Middle frontal gyrus (tissue), 1 donor: ENCODE measurements around the gene KNG1.
"Not testable (repeated sequence)": the region's sequence is repeated elsewhere in the genome, so short reads cannot be mapped to it uniquely, and the experiment has no call there.

Experiments
- DNase-seq: peaks from one replicate; pipeline ENCODE4 v3.0.0-alpha.2; 2015; ENCODE audit warnings: low spot score; ENCODE audit errors: extremely low spot score

The KNG1 gene

DNA sequence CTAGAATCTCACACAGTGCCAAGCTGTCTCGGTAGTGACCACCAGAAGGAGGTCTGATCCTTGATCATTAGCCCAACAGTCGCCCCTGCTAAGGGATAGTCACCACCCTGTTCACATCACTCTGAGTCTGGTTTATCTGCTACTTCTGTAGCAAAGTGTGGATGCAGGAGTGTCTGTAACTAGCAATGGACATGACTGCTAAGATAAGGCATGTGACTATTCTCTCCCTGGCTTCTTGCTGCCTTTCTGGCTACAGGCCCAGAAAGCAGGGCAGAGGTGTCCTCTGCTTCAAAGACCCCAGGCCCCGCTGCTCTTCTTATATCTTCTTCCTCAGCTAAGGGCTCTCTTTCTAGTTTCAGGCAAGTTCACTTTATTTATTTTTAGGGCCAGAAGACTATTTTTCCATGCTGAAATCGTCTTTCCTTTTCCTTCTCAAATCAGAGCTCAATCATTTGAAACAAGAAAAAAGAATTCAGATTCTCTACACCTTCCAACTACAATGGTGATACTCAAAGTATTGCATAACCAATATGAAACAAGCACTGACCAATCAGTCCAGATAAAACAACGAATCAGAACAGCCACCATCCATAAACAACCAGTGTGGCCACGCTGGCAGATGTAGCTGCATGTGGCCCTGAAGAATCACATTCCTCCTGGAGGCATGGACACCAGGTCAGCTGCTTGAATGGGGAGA lies 8.0 kb upstream of the KNG1 start:
- DNase-seq = no peak

GRCh38 chr3:186710694-186711093 lies 6.5 kb upstream of the KNG1 start:
- DNase-seq = not testable (repeated sequence)

GRCh38 chr3:186713499-186713898 lies 3.7 kb upstream of the KNG1 start:
- DNase-seq = no peak

DNA sequence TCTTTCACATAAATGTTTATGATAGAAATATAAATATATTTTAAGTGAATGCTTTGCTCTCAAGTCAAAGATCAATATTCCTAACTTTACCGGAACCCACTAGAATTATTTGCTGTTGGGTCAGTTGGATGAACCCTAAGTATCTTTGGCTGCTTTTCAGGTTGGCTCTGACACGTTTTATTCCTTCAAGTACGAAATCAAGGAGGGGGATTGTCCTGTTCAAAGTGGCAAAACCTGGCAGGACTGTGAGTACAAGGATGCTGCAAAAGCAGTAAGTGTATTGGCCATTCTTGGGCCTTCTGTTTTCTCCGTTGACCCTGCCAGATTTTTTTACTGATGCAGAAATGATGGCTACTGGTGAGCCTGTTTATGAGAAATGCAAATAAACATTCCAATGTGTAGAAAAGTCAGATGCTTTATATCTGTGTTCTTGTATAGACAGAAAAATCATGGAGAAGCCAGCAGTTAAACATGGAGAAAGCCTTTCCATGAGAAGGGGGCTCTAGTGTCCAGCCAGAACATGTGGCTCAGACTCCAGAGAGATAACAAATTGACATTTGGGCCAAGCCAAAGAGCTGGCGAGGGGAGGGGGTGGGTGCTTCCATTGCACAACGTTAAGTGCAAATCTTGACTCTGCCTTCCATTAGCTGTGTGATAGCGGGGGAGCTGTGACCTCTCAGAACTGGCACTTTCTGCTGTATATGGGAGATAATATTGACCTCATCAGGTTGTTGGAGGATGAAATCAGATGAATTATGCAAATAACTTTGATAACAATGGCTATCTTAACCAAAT lies 3.0 kb downstream of the KNG1 start:
- DNase-seq = no peak

GRCh38 chr3:186722457-186722856 lies 5.3 kb downstream of the KNG1 start:
- DNase-seq = no peak

GRCh38 chr3:186724911-186725310 lies 7.8 kb downstream of the KNG1 start:
- DNase-seq = no peak

GRCh38 chr3:186732169-186732766 lies 15.1 kb downstream of the KNG1 start:
- no peak for DNase-seq

DNA sequence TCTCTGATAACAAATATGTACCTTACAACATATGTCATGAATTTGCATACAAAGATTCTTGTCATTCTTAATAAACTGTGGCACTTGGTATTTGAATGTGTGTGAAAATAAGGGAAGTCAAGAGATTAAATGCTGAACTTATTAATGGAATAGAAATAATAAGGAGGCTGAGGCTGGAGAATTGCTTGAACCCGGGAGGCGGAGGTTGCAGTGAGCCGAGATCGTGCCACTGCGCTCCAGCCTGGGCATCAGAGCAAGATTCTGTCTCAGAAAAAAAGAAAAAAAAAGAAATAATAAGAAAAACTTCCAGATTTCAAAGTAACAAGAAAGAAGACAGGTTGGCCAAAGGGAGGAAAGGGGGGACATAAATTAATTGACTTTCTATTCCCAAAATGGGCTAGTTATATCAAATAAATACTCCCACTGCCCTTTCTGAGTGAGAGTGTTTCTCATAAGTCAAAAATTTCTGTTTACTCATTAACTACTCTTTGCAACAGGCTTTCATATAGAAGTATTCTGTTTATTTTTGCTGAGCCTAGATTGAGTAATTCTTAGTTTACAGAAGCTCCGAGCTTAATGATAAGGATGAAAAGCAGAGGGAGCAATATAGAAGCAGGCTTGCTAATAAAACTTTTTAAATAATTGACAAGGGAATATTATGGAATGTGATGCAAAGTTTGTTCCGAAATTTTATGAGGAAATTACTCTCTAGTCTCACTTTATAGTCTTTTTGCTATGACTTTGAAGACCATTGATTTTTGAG lies 25.6 kb downstream of the KNG1 start:
- no peak for DNase-seq

- no peak for DNase-seq
Observed at GRCh38 chr3:186743666-186744065, 26.5 kb downstream of the KNG1 start.

DNA sequence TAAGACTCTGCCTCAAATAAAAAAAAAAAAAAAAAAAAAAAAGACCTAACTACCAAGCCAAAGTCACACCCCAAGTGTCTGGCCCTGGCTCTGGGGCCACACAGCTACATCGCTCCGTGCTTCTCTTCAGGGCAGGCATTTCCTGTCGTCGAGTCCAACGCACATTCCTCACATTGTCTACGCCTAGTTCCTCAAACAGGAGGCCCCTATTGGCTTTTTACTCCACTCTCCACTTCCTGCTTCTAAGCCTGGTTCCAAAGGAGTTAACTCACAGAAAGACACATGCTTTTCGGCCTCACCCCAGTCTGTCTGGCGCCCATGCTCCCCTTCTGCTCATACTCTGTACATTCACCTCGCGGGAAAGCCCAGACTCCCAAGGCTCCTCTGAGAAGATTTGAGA lies 28.8 kb downstream of the KNG1 start:
- DNase-seq = no peak

DNA sequence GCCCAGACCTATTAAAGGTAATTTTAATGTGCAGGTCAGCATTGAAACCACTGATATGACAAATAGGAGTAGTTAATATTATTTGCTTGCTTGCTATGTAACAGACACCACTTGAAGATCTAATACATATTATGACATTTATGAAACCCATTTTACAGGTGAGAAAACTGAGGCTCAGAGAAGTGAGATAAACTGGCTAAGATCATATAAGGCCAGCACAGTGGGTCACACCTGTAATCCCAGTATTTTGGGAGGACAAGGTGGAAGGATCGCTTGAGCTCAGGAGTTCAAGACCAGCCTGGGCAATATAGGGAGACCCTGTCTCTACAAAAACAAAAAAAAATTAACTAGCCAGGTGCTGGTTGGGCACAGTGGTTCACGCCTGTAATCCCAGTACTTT lies 33.2 kb downstream of the KNG1 start:
- DNase-seq = no peak

- no peak for DNase-seq
Observed at GRCh38 chr3:186751480-186751879, 34.3 kb downstream of the KNG1 start.

GRCh38 chr3:186754006-186754405 lies 36.8 kb downstream of the KNG1 start:
- DNase-seq = no peak

- no peak for DNase-seq
Observed at GRCh38 chr3:186754871-186755270, 37.7 kb downstream of the KNG1 start.

DNA sequence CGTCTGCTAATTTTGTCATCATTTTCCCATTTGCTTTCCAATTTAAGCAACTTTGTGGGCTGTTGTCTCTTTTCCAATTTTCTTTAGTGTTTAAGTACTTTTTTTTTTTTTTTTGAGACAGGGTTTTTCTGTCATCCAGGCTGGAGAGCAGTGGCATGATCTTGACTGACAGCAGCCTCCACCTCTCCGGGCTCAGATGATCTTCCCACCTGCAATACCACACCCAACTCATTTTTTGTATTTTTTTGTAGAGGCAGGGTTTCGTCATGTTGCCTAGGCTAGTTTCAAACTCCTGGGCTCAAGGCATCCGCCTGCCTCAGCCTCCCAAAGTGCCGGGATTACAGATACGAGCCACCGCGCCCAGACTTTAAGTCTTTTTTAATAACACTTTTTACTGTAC lies 40.1 kb downstream of the KNG1 start:
- DNase-seq = no peak

DNA sequence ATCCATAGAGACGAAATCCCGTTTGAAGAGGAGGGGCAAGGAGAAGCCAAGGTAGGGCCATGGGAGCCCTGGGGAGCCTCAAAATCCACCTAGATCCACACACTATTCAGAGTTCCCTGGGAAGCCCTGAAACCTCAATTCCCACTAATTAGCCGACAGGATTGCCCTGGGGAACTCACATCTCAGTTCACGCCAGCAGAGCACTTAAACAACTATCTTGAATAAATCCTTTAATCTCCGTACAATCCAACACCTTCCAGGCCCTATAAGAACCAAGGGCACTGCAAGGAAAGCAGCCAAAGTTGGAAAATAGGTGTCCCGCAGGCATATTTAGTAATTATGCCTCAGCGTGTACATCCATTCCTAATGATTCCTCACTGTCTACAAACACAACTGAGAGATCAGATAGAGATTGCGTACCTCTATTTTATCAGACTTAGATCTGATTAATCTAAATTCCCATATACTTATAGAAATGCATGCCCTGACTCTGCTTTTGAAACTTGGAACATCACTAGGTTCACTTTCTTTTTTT lies 40.6 kb downstream of the KNG1 start:
- no peak for DNase-seq

DNA sequence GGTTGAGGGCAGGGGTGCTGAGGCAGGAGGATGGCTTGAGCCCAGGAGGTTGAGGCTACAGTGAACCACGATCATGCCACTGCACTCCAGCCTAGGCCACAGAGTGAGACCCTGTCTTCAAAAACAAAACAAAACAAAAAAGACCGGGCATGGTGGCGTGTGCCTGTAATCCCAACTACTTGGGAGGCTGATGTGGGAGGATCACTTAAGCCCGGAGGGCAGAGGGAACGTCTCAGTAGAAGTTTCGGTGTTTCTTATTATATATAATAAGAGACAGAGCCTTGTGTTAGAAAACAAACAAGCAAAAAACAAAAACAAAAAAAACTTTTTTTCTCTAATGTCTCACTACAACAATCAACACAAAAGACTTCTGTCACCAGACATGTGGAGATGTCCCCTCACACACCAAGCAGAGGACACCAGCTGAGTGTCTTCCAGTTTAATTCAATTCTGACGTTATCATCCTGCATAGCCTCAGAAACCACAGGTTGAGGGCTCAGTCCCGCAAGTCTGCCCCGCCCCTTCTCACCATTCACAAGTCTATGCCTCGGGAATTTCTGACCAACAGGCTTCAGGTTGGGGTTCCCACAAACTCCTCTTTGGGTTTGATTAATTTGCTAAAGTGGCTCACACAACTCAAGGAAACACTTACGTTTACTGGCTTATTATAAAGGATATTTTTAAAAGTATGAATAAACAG lies 42.2 kb downstream of the KNG1 start:
- no peak for DNase-seq

- DNase-seq = no peak
Observed at GRCh38 chr3:186760141-186760833, 43.1 kb downstream of the KNG1 start.

GRCh38 chr3:186760897-186761447 lies 43.8 kb downstream of the KNG1 start:
- DNase-seq = no peak

DNA sequence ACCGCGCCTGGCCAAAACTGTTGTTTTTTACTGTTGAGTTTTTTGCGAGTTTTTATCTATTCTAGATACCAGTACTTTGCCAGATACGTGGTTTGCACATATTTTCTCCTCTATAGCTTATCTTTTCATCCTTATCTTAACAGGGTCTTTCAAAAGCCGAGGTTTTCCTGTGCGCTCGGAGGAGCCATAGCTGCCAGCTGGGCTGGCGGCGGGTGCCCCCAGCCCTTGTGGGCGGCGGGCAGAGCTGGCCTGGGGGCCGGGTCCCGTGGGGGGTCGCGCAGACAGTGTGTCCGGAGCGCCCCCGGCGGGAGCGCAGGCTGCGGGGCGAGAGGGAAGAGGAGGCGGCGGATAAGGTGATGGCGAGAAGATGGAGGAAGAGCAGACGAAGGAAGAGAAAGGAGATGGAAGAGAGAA lies 55.1 kb downstream of the KNG1 start:
- DNase-seq = no peak
